ENCODE results near the gene KIAA1549.

DNA sequence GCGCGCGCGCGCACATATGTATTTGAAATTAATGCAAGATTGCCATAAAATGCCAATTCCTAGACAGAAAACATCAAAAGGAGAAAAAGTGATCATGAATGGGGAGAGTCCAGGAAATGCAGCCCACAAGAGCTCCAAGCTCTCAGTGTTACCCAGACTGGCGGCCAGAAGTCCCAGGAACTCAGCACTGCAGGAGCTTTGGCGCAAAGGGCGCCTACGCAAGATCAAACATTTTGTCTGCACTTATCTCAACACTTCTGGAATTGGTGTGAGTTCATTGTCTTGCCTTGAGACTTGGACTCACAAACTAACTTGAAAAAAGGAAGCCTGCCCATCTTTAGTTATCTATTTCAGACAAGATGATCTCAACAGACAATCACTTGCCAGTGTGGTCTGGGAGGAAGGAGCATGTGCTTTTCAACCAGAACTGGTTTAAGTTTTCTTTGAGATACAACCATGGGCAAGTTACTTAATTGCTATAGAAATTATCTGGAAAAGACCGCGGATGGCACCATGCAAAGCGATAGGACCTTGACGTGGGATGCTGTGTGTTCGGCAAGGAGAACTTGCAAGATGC, 77.2 kb downstream of the KIAA1549 start:
- TF ChIP-seq CTCF (IDR thresholded peaks at IDR 0.05; ENCODE audit: control extremely low read depth in 1 of 3, insufficient read depth in 1 of 3, low read depth in 1 of 3, low read length in 3 of 3) (no peak), EZH2 (IDR thresholded peaks at IDR 0.05; ENCODE audit: low read depth, low read length, severe bottlenecking) (no peak), ZNF274 (IDR thresholded peaks at IDR 0.05; ENCODE audit: borderline replicate concordance, extremely low read depth, low read length) (no peak), BACH1 (IDR thresholded peaks at IDR 0.05; ENCODE audit: low read length) (no peak), SP1 (IDR thresholded peaks at IDR 0.05; ENCODE audit: low read depth, low read length) (no peak), RAD21 (IDR thresholded peaks at IDR 0.05 in 1 of 2, conservative IDR thresholded peaks at IDR 0.05 in 1 of 2; ENCODE audit: low read depth in 2 of 2, low read length in 2 of 2) (no peak)

Measured in H1 (cell line).